Neural cell (in vitro differentiated cells): ENCODE data around the gene ASPSCR1.

ENCODE experiments used
- CTCF ChIP-seq: fragments of 450-650 bp; IDR thresholded peaks from 2 replicates; pipeline ENCODE4 v1.5.1; 2014; ENCODE audit warnings: antibody characterized with exemption, mild to moderate bottlenecking, moderate library complexity; ENCODE audit not compliant: poor library complexity, severe bottlenecking
- EZH2 ChIP-seq: fragments of 200-600, 300-800 bp; shearing (Covaris generic), sonication (generic); IDR thresholded peaks from 2 replicates; pipeline ENCODE4 v1.6.1; 2014; ENCODE audit warnings: antibody characterized with exemption, low read length, borderline replicate concordance, mild to moderate bottlenecking; ENCODE audit not compliant: insufficient read depth, poor library complexity, severe bottlenecking
- MXI1 ChIP-seq: fragments of 450-650 bp; conservative IDR thresholded peaks from 2 replicates; pipeline ENCODE4 v1.6.1; 2014; ENCODE audit warnings: antibody characterized with exemption, mild to moderate bottlenecking; ENCODE audit not compliant: poor library complexity, severe bottlenecking
- POLR2AphosphoS5 ChIP-seq: IDR thresholded peaks from 2 replicates; pipeline ENCODE4 v1.6.1; 2012
- RAD21 ChIP-seq: fragments of 450-650 bp; conservative IDR thresholded peaks from 2 replicates; pipeline ENCODE4 v1.6.1; 2014; ENCODE audit warnings: antibody characterized with exemption, mild to moderate bottlenecking, moderate library complexity
- TAF1 ChIP-seq: IDR thresholded peaks from 2 replicates; pipeline ENCODE4 v1.6.1; 2012; ENCODE audit warnings: low read depth

- TF ChIP-seq EZH2 = no peak
- no peak for TF ChIP-seq MXI1
- no peak for TF ChIP-seq POLR2AphosphoS5
- TF ChIP-seq CTCF = no peak
- TF ChIP-seq TAF1 = no peak
- TF ChIP-seq RAD21 = no peak
Observed at GRCh38 chr17:81935709-81936084, 41.7 kb upstream of the ASPSCR1 start.
